GM21390 (cell line): ENCODE data around the gene PGM5.
"Not testable (repeated sequence)": the region's sequence is repeated elsewhere in the genome, so short reads cannot be mapped to it uniquely, and the experiment has no call there.

Experiments used
- ATAC-seq: cut with Tn5 transposase; IDR thresholded peaks from one replicate; pipeline ENCODE4 v1.9.1; 2021; ENCODE audit not compliant: unreplicated experiment

Gene PGM5

GRCh38 chr9:68356380-68357118 is at the start of gene PGM5:
Gene PGM5 (plus strand): TSS chr9:68356611. CDS start chr9:68357128, 517 bp downstream.
- peak; percentile 65 for ATAC-seq

GRCh38 chr9:68307127-68307526 is 49.3 kb upstream of the PGM5 start:
- not testable (repeated sequence) for ATAC-seq

GRCh38 chr9:68307654-68308053 is 48.8 kb upstream of the PGM5 start:
- ATAC-seq: not testable (repeated sequence)

GRCh38 chr9:68311208-68311607 is 45.2 kb upstream of the PGM5 start:
- ATAC-seq: not testable (repeated sequence)

GRCh38 chr9:68318209-68318608 is 38.2 kb upstream of the PGM5 start:
- not testable (repeated sequence) for ATAC-seq

- not testable (repeated sequence) for ATAC-seq
Measured at GRCh38 chr9:68323749-68324148, 32.7 kb upstream of the PGM5 start.

- ATAC-seq: not testable (repeated sequence)
Measured at GRCh38 chr9:68324518-68324917, 31.9 kb upstream of the PGM5 start.

- ATAC-seq: not testable (repeated sequence)
Measured at GRCh38 chr9:68329106-68329505, 27.3 kb upstream of the PGM5 start.

GRCh38 chr9:68330531-68331173 is 25.8 kb upstream of the PGM5 start:
- not testable (repeated sequence) for ATAC-seq

- not testable (repeated sequence) for ATAC-seq
Measured at GRCh38 chr9:68332122-68332521, 24.3 kb upstream of the PGM5 start.

GRCh38 chr9:68335935-68336334 is 20.5 kb upstream of the PGM5 start:
- ATAC-seq: not testable (repeated sequence)

- not testable (repeated sequence) for ATAC-seq
Measured at GRCh38 chr9:68336639-68337339, 19.6 kb upstream of the PGM5 start.

- ATAC-seq: not testable (repeated sequence)
Measured at GRCh38 chr9:68338000-68338399, 18.4 kb upstream of the PGM5 start.

- ATAC-seq: peak; percentile 85
Measured at GRCh38 chr9:68342265-68343025, 14.0 kb upstream of the PGM5 start.

- ATAC-seq: not testable (repeated sequence)
Measured at GRCh38 chr9:68343242-68343641, 13.2 kb upstream of the PGM5 start.

- ATAC-seq: not testable (repeated sequence)
Measured at GRCh38 chr9:68343992-68344391, 12.4 kb upstream of the PGM5 start.

GRCh38 chr9:68351689-68352088 is 4.7 kb upstream of the PGM5 start:
- not testable (repeated sequence) for ATAC-seq

GRCh38 chr9:68355993-68356379 is 425 bp upstream of the PGM5 start:
- not testable (repeated sequence) for ATAC-seq

GRCh38 chr9:68357119-68357714 is 806 bp downstream of the PGM5 start:
- ATAC-seq: not testable (repeated sequence)

- peak; percentile 71 for ATAC-seq
Measured at GRCh38 chr9:68366933-68367547, 10.6 kb downstream of the PGM5 start.
